ENCODE data around the gene ORM1. TPM values are rescaled to one million over a fixed set of nuclear protein-coding genes. Genes with fewer than 3 reads are reported as not detected.

Gene ORM1
- total RNA-seq, 1 donor from 2014 or later, result 9.2 TPM

GRCh38 chr9:114371343-114371944 is 48.5 kb downstream of the ORM1 start:
- Histone ChIP-seq H3K27me3 (ENCODE audit: low read depth) (no peaks in the 10 kb centered on the region), H3K9me3 (no peaks in the 10 kb centered on the region), H3K27ac (peak overlapping the region; percentile 75), H3K36me3 (peaks cover 61% of the 10 kb centered on the region), H3K4me1 (peaks cover 50% of the 10 kb centered on the region), H3K4me3 (no peak overlapping the region)
- intact Hi-C loops (cut with DNase I), result no loop called here
- DNase-seq, result no peak
- TF ChIP-seq CTCF (IDR thresholded peaks at IDR 0.05), result no peak
- ATAC-seq, result no peak

- H3K36me3 ChIP-seq, result peaks cover 65% of the 10 kb centered on the region
- peak; percentile 61 to 63 for ATAC-seq
- peak overlapping the region; percentile 75 for H3K27ac ChIP-seq
- H3K4me3 ChIP-seq, result peak overlapping the region; percentile 17
- intact Hi-C loops (cut with DNase I), result no loop called here
- DNase-seq, result peak; percentile 69
- H3K4me1 ChIP-seq, result peaks cover 44% of the 10 kb centered on the region
- TF ChIP-seq CTCF (IDR thresholded peaks at IDR 0.05), result no peak
- no peaks in the 10 kb centered on the region for H3K27me3 ChIP-seq (ENCODE audit: low read depth)
- H3K9me3 ChIP-seq, result no peaks in the 10 kb centered on the region
Measured at GRCh38 chr9:114371973-114372917, 49.3 kb downstream of the ORM1 start.

- H3K9me3 ChIP-seq, result no peaks in the 10 kb centered on the region
- peak; percentile 84 to 90 for ATAC-seq
- intact Hi-C loops (cut with DNase I), result no loop called here
Measured at GRCh38 chr9:114372921-114373448, 50.1 kb downstream of the ORM1 start.

GRCh38 chr9:114373960-114374730 is 51.2 kb downstream of the ORM1 start:
- no peak overlapping the region for H3K4me3 ChIP-seq
- H3K27ac ChIP-seq, result no peak overlapping the region
- no peak for DNase-seq
- peaks cover 45% of the 10 kb centered on the region for H3K4me1 ChIP-seq
- TF ChIP-seq CTCF (IDR thresholded peaks at IDR 0.05), result no peak
- intact Hi-C loops (cut with DNase I), result no loop called here
- H3K9me3 ChIP-seq, result no peaks in the 10 kb centered on the region
- no peak for ATAC-seq
- peaks cover 62% of the 10 kb centered on the region for H3K36me3 ChIP-seq
- no peaks in the 10 kb centered on the region for H3K27me3 ChIP-seq (ENCODE audit: low read depth)

More at GRCh38 chr9:114372921-114373448, 50.1 kb downstream of the ORM1 start:
- Histone ChIP-seq H3K27me3 (ENCODE audit: low read depth) (no peaks in the 10 kb centered on the region), H3K36me3 (peaks cover 63% of the 10 kb centered on the region), H3K27ac (peak overlapping the region; percentile 75), H3K4me3 (peak overlapping the region; percentile 17), H3K4me1 (peaks cover 38% of the 10 kb centered on the region)
- TF ChIP-seq CTCF (IDR thresholded peaks at IDR 0.05), result no peak
- DNase-seq, result peak; percentile 88

- Histone ChIP-seq H3K27ac (no peak overlapping the region), H3K9me3 (no peaks in the 10 kb centered on the region), H3K4me3 (no peak overlapping the region), H3K36me3 (peaks cover 67% of the 10 kb centered on the region), H3K27me3 (ENCODE audit: low read depth) (no peaks in the 10 kb centered on the region), H3K4me1 (peaks cover 52% of the 10 kb centered on the region)
- ATAC-seq (no peak), DNase-seq (no peak)
- intact Hi-C loops (cut with DNase I), result no loop called here
- no peak for TF ChIP-seq CTCF (IDR thresholded peaks at IDR 0.05)
Measured at GRCh38 chr9:114374936-114375335, 52.0 kb downstream of the ORM1 start.
